Loucy (cell line): Measurements from ENCODE around the gene TARDBP.

Experiments used
- H2AFZ ChIP-seq: fragments of 200-600 bp; sonication (generic); 2 replicates; pipeline ENCODE4 v1.6.0; 2016; ENCODE audit warnings: antibody characterized with exemption, mild to moderate bottlenecking, low read length, moderate library complexity
- H3F3A ChIP-seq: fragments of 200-600 bp; 2 replicates; pipeline ENCODE4 v1.6.0; 2016; ENCODE audit warnings: antibody characterized with exemption, low read depth, mild to moderate bottlenecking
- H3K27me3 ChIP-seq: fragments of 200-600 bp; sonication (generic); 2 replicates; pipeline ENCODE4 v1.6.1; 2014; ENCODE audit warnings: low read length, mild to moderate bottlenecking; ENCODE audit not compliant: insufficient read depth, poor library complexity, severe bottlenecking
- H3K36me3 ChIP-seq: fragments of 200-600 bp; sonication (generic); 2 replicates; pipeline ENCODE4 v1.6.1; 2016; ENCODE audit warnings: low read length; ENCODE audit not compliant: insufficient read depth
- H3K4me1 ChIP-seq: fragments of 200-600 bp; sonication (generic); 2 replicates; pipeline ENCODE4 v1.5.1; 2014; ENCODE audit warnings: low read length, mild to moderate bottlenecking; ENCODE audit not compliant: insufficient read depth, poor library complexity, severe bottlenecking
- H3K4me2 ChIP-seq: fragments of 200-600 bp; sonication (generic); 2 replicates; pipeline ENCODE4 v1.6.0; 2014; ENCODE audit warnings: antibody characterized with exemption, low read length, low read depth, mild to moderate bottlenecking; ENCODE audit not compliant: poor library complexity, severe bottlenecking
- H3K4me3 ChIP-seq: fragments of 200-600 bp; sonication (generic); 2 replicates; pipeline ENCODE4 v1.5.1; 2014; ENCODE audit warnings: low read length, mild to moderate bottlenecking, mixed read lengths; ENCODE audit not compliant: poor library complexity, severe bottlenecking
- H3K79me2 ChIP-seq: fragments of 200-600 bp; sonication (generic); 2 replicates; pipeline ENCODE4 v1.6.1; 2014; ENCODE audit warnings: low read length; ENCODE audit not compliant: insufficient read depth
- H3K9ac ChIP-seq: fragments of 200-600 bp; sonication (generic); 2 replicates; pipeline ENCODE4 v1.6.0; 2014; ENCODE audit warnings: mild to moderate bottlenecking, low read depth, low read length, moderate library complexity; ENCODE audit not compliant: poor library complexity, severe bottlenecking
- H3K9me2 ChIP-seq: fragments of 200-600 bp; sonication (generic); replicated peaks from 2 replicates; pipeline ENCODE4 v1.6.1; 2016; ENCODE audit warnings: low read depth, low read length, mixed read lengths
- H3K9me3 ChIP-seq: fragments of 200-600 bp; sonication (generic); 2 replicates; pipeline ENCODE4 v1.6.1; 2014; ENCODE audit warnings: mild to moderate bottlenecking, antibody characterized with exemption, low read length, low read depth; ENCODE audit not compliant: insufficient read depth
- H4K20me1 ChIP-seq: fragments of 200-600 bp; sonication (generic); 2 replicates; pipeline ENCODE4 v1.6.0; 2014; ENCODE audit warnings: antibody characterized with exemption, low read length, mild to moderate bottlenecking; ENCODE audit not compliant: insufficient read depth, poor library complexity, severe bottlenecking
- CTCF ChIP-seq: fragments of 200-600 bp; sonication (generic); conservative IDR thresholded peaks from 2 replicates; pipeline ENCODE4 v1.5.1; 2014; ENCODE audit warnings: mild to moderate bottlenecking, antibody characterized with exemption, low read length
- EZH2phosphoT487 ChIP-seq: fragments of 200-600 bp; IDR thresholded peaks from 2 replicates; pipeline ENCODE4 v1.6.1; 2018; ENCODE audit warnings: antibody characterized with exemption, mild to moderate bottlenecking, moderate library complexity, borderline replicate concordance

Gene TARDBP

GRCh38 chr1:10973552-10973951 lies 38.9 kb upstream of the TARDBP start:
- H3K9me3 ChIP-seq, result no peaks in the 10 kb centered on the region
- no peaks in the 10 kb centered on the region for H3K27me3 ChIP-seq
- H3K9ac ChIP-seq, result no peak overlapping the region
- no peaks in the 10 kb centered on the region for H4K20me1 ChIP-seq
- no peak overlapping the region for H3K4me2 ChIP-seq
- no peak overlapping the region for H2AFZ ChIP-seq
- no peak for TF ChIP-seq CTCF
- no peak for TF ChIP-seq EZH2phosphoT487
- no peaks in the 10 kb centered on the region for H3K36me3 ChIP-seq
- H3K4me1 ChIP-seq, result no peaks in the 10 kb centered on the region
- no peak overlapping the region for H3K4me3 ChIP-seq
- no peaks in the 10 kb centered on the region for H3F3A ChIP-seq
- no peaks in the 10 kb centered on the region for H3K9me2 ChIP-seq
- no peaks in the 10 kb centered on the region for H3K79me2 ChIP-seq

GRCh38 chr1:10973956-10974881 lies 38.2 kb upstream of the TARDBP start:
- Histone ChIP-seq H3F3A (no peaks in the 10 kb centered on the region), H4K20me1 (no peaks in the 10 kb centered on the region), H3K4me2 (no peak overlapping the region), H3K79me2 (no peaks in the 10 kb centered on the region), H3K4me3 (no peak overlapping the region), H3K9ac (no peak overlapping the region), H3K36me3 (no peaks in the 10 kb centered on the region), H3K9me2 (no peaks in the 10 kb centered on the region), H2AFZ (no peak overlapping the region), H3K4me1 (peaks cover 2% of the 10 kb centered on the region), H3K27me3 (no peaks in the 10 kb centered on the region), H3K9me3 (no peaks in the 10 kb centered on the region)
- no peak for TF ChIP-seq CTCF
- TF ChIP-seq EZH2phosphoT487, result no peak

GRCh38 chr1:10975567-10976326 lies 36.7 kb upstream of the TARDBP start:
- H3K9me3 ChIP-seq, result no peaks in the 10 kb centered on the region
- no peak for TF ChIP-seq CTCF
- TF ChIP-seq EZH2phosphoT487, result no peak
- no peak overlapping the region for H3K4me3 ChIP-seq
- H3K36me3 ChIP-seq, result no peaks in the 10 kb centered on the region
- no peak overlapping the region for H3K4me2 ChIP-seq
- no peaks in the 10 kb centered on the region for H3F3A ChIP-seq
- H2AFZ ChIP-seq, result no peak overlapping the region
- no peaks in the 10 kb centered on the region for H4K20me1 ChIP-seq
- no peaks in the 10 kb centered on the region for H3K9me2 ChIP-seq
- no peak overlapping the region for H3K9ac ChIP-seq
- peaks cover 6% of the 10 kb centered on the region for H3K4me1 ChIP-seq
- no peaks in the 10 kb centered on the region for H3K27me3 ChIP-seq
- no peaks in the 10 kb centered on the region for H3K79me2 ChIP-seq
